Measurements from ENCODE around the gene MED31.
A peak's percentile ranks its signal among the peaks of the same experiment; 100 is the strongest.

The MED31 gene

GRCh38 chr17:6666077-6666521, 14.7 kb upstream of the MED31 start (continued):
- no peak for TF ChIP-seq PRDM2 (tag by site-specific recombination; IDR thresholded peaks at IDR 0.05; ENCODE audit: borderline replicate concordance)
- no peak for TF ChIP-seq ZNF521 (tag by site-specific recombination; IDR thresholded peaks at IDR 0.05)
- TF ChIP-seq ZNF747 (tag by site-specific recombination; IDR thresholded peaks at IDR 0.05), result no peak
- TF ChIP-seq ZSCAN23 (tag by site-specific recombination; IDR thresholded peaks at IDR 0.05), result no peak
- no peak for TF ChIP-seq GFI1B (tag by site-specific recombination; IDR thresholded peaks at IDR 0.05)
- no peak for TF ChIP-seq ZNF426 (tag by site-specific recombination; IDR thresholded peaks at IDR 0.05)
- no peak for TF ChIP-seq PRDM1 (tag by site-specific recombination; IDR thresholded peaks at IDR 0.05)
- no peak for TF ChIP-seq ZBTB1 (tag by site-specific recombination; IDR thresholded peaks at IDR 0.05)
- no peak for TF ChIP-seq MEIS1 (CRISPR knock-in tag; IDR thresholded peaks at IDR 0.05; ENCODE audit: borderline replicate concordance)
- TF ChIP-seq GLIS1 (tag by site-specific recombination; IDR thresholded peaks at IDR 0.05), result no peak
- TF ChIP-seq ZNF184 (tag by site-specific recombination; IDR thresholded peaks at IDR 0.05), result no peak
- TF ChIP-seq BCL11B (tag by site-specific recombination; IDR thresholded peaks at IDR 0.05; ENCODE audit: low read depth), result no peak
- TF ChIP-seq ZNF146 (tag by site-specific recombination; IDR thresholded peaks at IDR 0.05), result no peak
- no peak for TF ChIP-seq ZFP69B (tag by site-specific recombination; IDR thresholded peaks at IDR 0.05)
- TF ChIP-seq ZSCAN30 (tag by site-specific recombination; IDR thresholded peaks at IDR 0.05), result peak; percentile 74; the same call in 1 of the 2 replicates
- no peak for TF ChIP-seq ZNF449 (tag by site-specific recombination; IDR thresholded peaks at IDR 0.05)
- TF ChIP-seq HOXA7 (CRISPR knock-in tag; IDR thresholded peaks at IDR 0.05; ENCODE audit: borderline replicate concordance), result no peak
- no peak for TF ChIP-seq MYNN (tag by site-specific recombination; IDR thresholded peaks at IDR 0.05; ENCODE audit: borderline replicate concordance)
- no peak for TF ChIP-seq ZNF10 (tag by site-specific recombination; IDR thresholded peaks at IDR 0.05)
- TF ChIP-seq AEBP2 (tag by site-specific recombination; IDR thresholded peaks at IDR 0.05; ENCODE audit: borderline replicate concordance), result no peak
- no peak for TF ChIP-seq ZNF529 (tag by site-specific recombination; IDR thresholded peaks at IDR 0.05; ENCODE audit: insufficient replicate concordance)
- peak; percentile 86 for TF ChIP-seq CTCF (tag by site-specific recombination; IDR thresholded peaks at IDR 0.05)
- no peak for TF ChIP-seq ZNF292 (tag by site-specific recombination; IDR thresholded peaks at IDR 0.05; ENCODE audit: borderline replicate concordance, low read depth)
- TF ChIP-seq KLF10 (tag by site-specific recombination; IDR thresholded peaks at IDR 0.05), result no peak
- no peak for TF ChIP-seq ZNF155 (tag by site-specific recombination; IDR thresholded peaks at IDR 0.05)
- no peak for TF ChIP-seq BCL6B (tag by site-specific recombination; IDR thresholded peaks at IDR 0.05)
- TF ChIP-seq ZNF114 (tag by site-specific recombination; IDR thresholded peaks at IDR 0.05), result no peak
- no peak for TF ChIP-seq ZNF18 (tag by site-specific recombination; IDR thresholded peaks at IDR 0.05)

All from HEK293 (cell line).